K562 (cell line): ENCODE data around the gene SLC34A1. TPM values are rescaled to one million over a fixed set of nuclear protein-coding genes. Genes with fewer than 3 reads are reported as not detected.

Source experiments
- ARID4B ChIP-seq: sonication (generic); formaldehyde crosslinking; IDR thresholded peaks from 2 replicates; pipeline ENCODE4 v1.8.0; 2022; ENCODE audit warnings: mild to moderate bottlenecking, missing genetic modification reagents
- HDAC2 ChIP-seq: fragments of 450-650 bp; IDR thresholded peaks from 2 replicates; pipeline ENCODE4 v1.6.1; 2016; ENCODE audit warnings: mild to moderate bottlenecking
- KDM1A ChIP-seq, 2 experiments: fragments of 450-650 bp; IDR thresholded peaks; 2 replicates each; pipeline ENCODE4 v1.6.1; 2016; ENCODE audit warnings: mild to moderate bottlenecking in 2 of 2
- MYC ChIP-seq, 2 experiments: fragments of 250-450 bp in 1 of 2; sonication (Bioruptor Pico) in 1 of 2; IDR thresholded peaks; 2 replicates each; pipeline versions ENCODE4 v1.5.1 to v1.6.1; 2012 to 2021; ENCODE audit warnings: low read depth in 2 of 2, borderline replicate concordance in 1 of 2, improper control_type of control experiment in 1 of 2, low read length in 1 of 2, mild to moderate bottlenecking in 1 of 2, moderate library complexity in 1 of 2
- NONO ChIP-seq, 2 experiments: fragments of 200-400 bp in 1 of 2; fragments of 450-650 bp in 1 of 2; formaldehyde crosslinking in 1 of 2; IDR thresholded peaks; 2 replicates each; pipeline ENCODE4 v1.6.1; 2017; ENCODE audit warnings: low read depth in 2 of 2, mild to moderate bottlenecking in 2 of 2, moderate library complexity in 2 of 2, low read length in 1 of 2
- ZNF395 ChIP-seq: fragments of 200-800 bp; sonication (Bioruptor generic); IDR thresholded peaks from 2 replicates; pipeline ENCODE4 v1.6.1; 2017; ENCODE audit warnings: missing genetic modification characterization, missing compliant biosample characterization
- polyA plus RNA-seq, 8 experiments: library from polyadenylated mRNA; depleted of rRNA in 4 of 8; stranded (reverse) in 5 of 8; unstranded in 3 of 8; fragments of >200 nt; fragmentation: Nextera tagmentation in 2 of 8; fragmentation: Illumina TruSeq in 1 of 8; extraction: Ambion mirVana in 2 of 8; extraction: Trizol in 1 of 8; gene quantifications; 2 replicates each; pipeline versions ENCODE4 v1.2.1 to v1.2.3, GENCODE V29; 2011 to 2014; ENCODE audit warnings: inconsistent platforms in 1 of 8, missing spikeins in 1 of 8
- total RNA-seq, 7 experiments: library from RNA; depleted of rRNA in 6 of 7; stranded (reverse); fragments of >200 nt in 6 of 7; fragmentation: Illumina TruSeq in 2 of 7; extraction: Trizol in 2 of 7; gene quantifications; 2 replicates each; pipeline versions ENCODE4 v1.2.1 to v1.2.3, GENCODE V29; 2011 to 2021; ENCODE audit warnings: low replicate concordance in 1 of 7
- TF ChIP-seq, protein P1 (sequence below), 3 experiments: fragments of 200-800 bp in 1 of 3; fragments of 250-450 bp in 1 of 3; fragments of 450-650 bp in 1 of 3; sonication (Bioruptor Pico) in 1 of 3; sonication (Bioruptor generic) in 1 of 3; formaldehyde crosslinking in 1 of 3; IDR thresholded peaks; 2 replicates each; pipeline versions ENCODE4 v1.6.1 to v1.8.0; 2016 to 2022; ENCODE audit warnings: mild to moderate bottlenecking in 2 of 3, missing genetic modification characterization in 2 of 3, missing compliant biosample characterization in 1 of 3, moderate library complexity in 1 of 3
- TF ChIP-seq, protein P2 (sequence below): fragments of 250-450 bp; sonication (Bioruptor Pico); IDR thresholded peaks from 2 replicates; pipeline ENCODE4 v1.4.0; 2020; ENCODE audit warnings: mild to moderate bottlenecking, moderate library complexity, borderline replicate concordance

SLC34A1 gene
- total and polyA plus RNA-seq, 9 of the 15 experiments (the other 6 are each of a cell fraction or from before 2014, with no cell fraction given), result not detected

GRCh38 chr5:177362610-177363507 is 21.4 kb upstream of the SLC34A1 start (continued):
- TF ChIP-seq ARID4B (peak; percentile 68; the same call in 1 of the 2 replicates), MYC (IDR thresholded peaks at IDR 0.05; ENCODE audit: low read depth, low read length) (peak; percentile 30), MYC (CRISPR knock-in tag; IDR thresholded peaks at IDR 0.05; ENCODE audit: borderline replicate concordance, low read depth) (no peak), KDM1A (IDR thresholded peaks at IDR 0.05) (peak in 1 of 2 experiments; percentile 6; a peak in 1 of 4 replicates), HDAC2 (peak; percentile 10; the same call in 1 of the 2 replicates), ZNF395 (CRISPR knock-in tag) (0 out of 2 replicates have a peak, but pooled peaks have one; percentile 23), NONO (IDR thresholded peaks at IDR 0.05; ENCODE audit: low read depth in 2 of 2, low read length in 1 of 2) (peak in 1 of 2 experiments; percentile 94; a peak in 2 of 4 replicates)
- TF ChIP-seq, protein P1, sequence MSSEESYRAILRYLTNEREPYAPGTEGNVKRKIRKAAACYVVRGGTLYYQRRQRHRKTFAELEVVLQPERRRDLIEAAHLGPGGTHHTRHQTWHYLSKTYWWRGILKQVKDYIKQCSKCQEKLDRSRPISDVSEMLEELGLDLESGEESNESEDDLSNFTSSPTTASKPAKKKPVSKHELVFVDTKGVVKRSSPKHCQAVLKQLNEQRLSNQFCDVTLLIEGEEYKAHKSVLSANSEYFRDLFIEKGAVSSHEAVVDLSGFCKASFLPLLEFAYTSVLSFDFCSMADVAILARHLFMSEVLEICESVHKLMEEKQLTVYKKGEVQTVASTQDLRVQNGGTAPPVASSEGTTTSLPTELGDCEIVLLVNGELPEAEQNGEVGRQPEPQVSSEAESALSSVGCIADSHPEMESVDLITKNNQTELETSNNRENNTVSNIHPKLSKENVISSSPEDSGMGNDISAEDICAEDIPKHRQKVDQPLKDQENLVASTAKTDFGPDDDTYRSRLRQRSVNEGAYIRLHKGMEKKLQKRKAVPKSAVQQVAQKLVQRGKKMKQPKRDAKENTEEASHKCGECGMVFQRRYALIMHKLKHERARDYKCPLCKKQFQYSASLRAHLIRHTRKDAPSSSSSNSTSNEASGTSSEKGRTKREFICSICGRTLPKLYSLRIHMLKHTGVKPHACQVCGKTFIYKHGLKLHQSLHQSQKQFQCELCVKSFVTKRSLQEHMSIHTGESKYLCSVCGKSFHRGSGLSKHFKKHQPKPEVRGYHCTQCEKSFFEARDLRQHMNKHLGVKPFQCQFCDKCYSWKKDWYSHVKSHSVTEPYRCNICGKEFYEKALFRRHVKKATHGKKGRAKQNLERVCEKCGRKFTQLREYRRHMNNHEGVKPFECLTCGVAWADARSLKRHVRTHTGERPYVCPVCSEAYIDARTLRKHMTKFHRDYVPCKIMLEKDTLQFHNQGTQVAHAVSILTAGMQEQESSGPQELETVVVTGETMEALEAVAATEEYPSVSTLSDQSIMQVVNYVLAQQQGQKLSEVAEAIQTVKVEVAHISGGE (CRISPR knock-in tag; IDR thresholded peaks at IDR 0.05), result peak in 2 of 3 experiments; percentile 60 to 93; a peak in 3 of 6 replicates
- TF ChIP-seq, protein P2, sequence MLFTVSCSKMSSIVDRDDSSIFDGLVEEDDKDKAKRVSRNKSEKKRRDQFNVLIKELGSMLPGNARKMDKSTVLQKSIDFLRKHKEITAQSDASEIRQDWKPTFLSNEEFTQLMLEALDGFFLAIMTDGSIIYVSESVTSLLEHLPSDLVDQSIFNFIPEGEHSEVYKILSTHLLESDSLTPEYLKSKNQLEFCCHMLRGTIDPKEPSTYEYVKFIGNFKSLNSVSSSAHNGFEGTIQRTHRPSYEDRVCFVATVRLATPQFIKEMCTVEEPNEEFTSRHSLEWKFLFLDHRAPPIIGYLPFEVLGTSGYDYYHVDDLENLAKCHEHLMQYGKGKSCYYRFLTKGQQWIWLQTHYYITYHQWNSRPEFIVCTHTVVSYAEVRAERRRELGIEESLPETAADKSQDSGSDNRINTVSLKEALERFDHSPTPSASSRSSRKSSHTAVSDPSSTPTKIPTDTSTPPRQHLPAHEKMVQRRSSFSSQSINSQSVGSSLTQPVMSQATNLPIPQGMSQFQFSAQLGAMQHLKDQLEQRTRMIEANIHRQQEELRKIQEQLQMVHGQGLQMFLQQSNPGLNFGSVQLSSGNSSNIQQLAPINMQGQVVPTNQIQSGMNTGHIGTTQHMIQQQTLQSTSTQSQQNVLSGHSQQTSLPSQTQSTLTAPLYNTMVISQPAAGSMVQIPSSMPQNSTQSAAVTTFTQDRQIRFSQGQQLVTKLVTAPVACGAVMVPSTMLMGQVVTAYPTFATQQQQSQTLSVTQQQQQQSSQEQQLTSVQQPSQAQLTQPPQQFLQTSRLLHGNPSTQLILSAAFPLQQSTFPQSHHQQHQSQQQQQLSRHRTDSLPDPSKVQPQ (CRISPR knock-in tag), result no peak
